HEK293 (cell line): ENCODE data around the gene ASIC4.

Experiments
- GLIS1 ChIP-seq: fragments of 450-650 bp; formaldehyde crosslinking; IDR thresholded peaks from 2 replicates; pipeline ENCODE4 v1.5.1; 2016; ENCODE audit warnings: missing biosample characterization, missing genetic modification characterization
- KLF1 ChIP-seq: fragments of 450-650 bp; formaldehyde crosslinking; IDR thresholded peaks from 2 replicates; pipeline ENCODE4 v1.5.1; 2016; ENCODE audit warnings: missing biosample characterization, missing genetic modification characterization
- KLF10 ChIP-seq: fragments of 450-650 bp; IDR thresholded peaks from 2 replicates; pipeline ENCODE4 v1.5.1; 2018; ENCODE audit warnings: missing biosample characterization, mild to moderate bottlenecking, missing genetic modification characterization
- KLF16 ChIP-seq: fragments of 450-650 bp; formaldehyde crosslinking; IDR thresholded peaks from 2 replicates; pipeline ENCODE4 v1.5.1; 2017; ENCODE audit warnings: missing biosample characterization, missing genetic modification characterization
- PATZ1 ChIP-seq: fragments of 450-650 bp; formaldehyde crosslinking; IDR thresholded peaks from 2 replicates; pipeline ENCODE4 v1.5.1; 2016; ENCODE audit warnings: missing biosample characterization, missing genetic modification characterization
- PRDM10 ChIP-seq: fragments of 450-650 bp; formaldehyde crosslinking; IDR thresholded peaks from 2 replicates; pipeline ENCODE4 v1.5.1; 2016; ENCODE audit warnings: missing biosample characterization, missing genetic modification characterization
- SCRT2 ChIP-seq: fragments of 450-650 bp; formaldehyde crosslinking; IDR thresholded peaks from 2 replicates; pipeline ENCODE4 v1.5.1; 2016; ENCODE audit warnings: missing biosample characterization, missing genetic modification characterization
- TRIM28 ChIP-seq: IDR thresholded peaks from 2 replicates; pipeline ENCODE4 v1.6.1; 2011; ENCODE audit warnings: low read length, control low read depth, borderline replicate concordance
- ZBTB10 ChIP-seq: fragments of 450-650 bp; formaldehyde crosslinking; IDR thresholded peaks from 2 replicates; pipeline ENCODE4 v1.5.1; 2016; ENCODE audit warnings: missing biosample characterization, missing genetic modification characterization
- ZBTB26 ChIP-seq: fragments of 450-650 bp; formaldehyde crosslinking; optimal IDR thresholded peaks from 2 replicates; pipeline ENCODE3; 2016; ENCODE audit warnings: missing biosample characterization, mild to moderate bottlenecking, missing genetic modification characterization
- ZEB2 ChIP-seq: fragments of 450-650 bp; formaldehyde crosslinking; IDR thresholded peaks from 2 replicates; pipeline ENCODE4 v1.5.1; 2016; ENCODE audit warnings: missing biosample characterization, missing genetic modification characterization
- ZFHX2 ChIP-seq: fragments of 450-650 bp; formaldehyde crosslinking; conservative IDR thresholded peaks from 2 replicates; pipeline ENCODE4 v1.5.1; 2016; ENCODE audit warnings: missing biosample characterization, missing genetic modification characterization
- ZFP41 ChIP-seq: fragments of 450-650 bp; formaldehyde crosslinking; IDR thresholded peaks from 2 replicates; pipeline ENCODE4 v1.5.1; 2016; ENCODE audit warnings: missing biosample characterization, missing genetic modification characterization, borderline replicate concordance
- ZNF10 ChIP-seq: fragments of 450-650 bp; formaldehyde crosslinking; IDR thresholded peaks from 2 replicates; pipeline ENCODE4 v1.5.1; 2017; ENCODE audit warnings: missing biosample characterization, missing genetic modification characterization
- ZNF202 ChIP-seq: fragments of 450-650 bp; formaldehyde crosslinking; IDR thresholded peaks from 2 replicates; pipeline ENCODE4 v1.5.1; 2016; ENCODE audit warnings: missing biosample characterization, missing genetic modification characterization, borderline replicate concordance
- ZNF292 ChIP-seq: fragments of 450-650 bp; formaldehyde crosslinking; IDR thresholded peaks from 2 replicates; pipeline ENCODE4 v1.5.1; 2016; ENCODE audit warnings: low read depth, missing biosample characterization, missing genetic modification characterization, borderline replicate concordance
- ZNF302 ChIP-seq: fragments of 450-650 bp; formaldehyde crosslinking; IDR thresholded peaks from 2 replicates; pipeline ENCODE4 v1.5.1; 2016; ENCODE audit warnings: missing biosample characterization, missing genetic modification characterization, low read depth
- ZNF311 ChIP-seq: fragments of 450-650 bp; formaldehyde crosslinking; IDR thresholded peaks from 2 replicates; pipeline ENCODE4 v1.5.1; 2017; ENCODE audit warnings: missing biosample characterization, missing genetic modification characterization, borderline replicate concordance
- ZNF37A ChIP-seq: fragments of 450-650 bp; IDR thresholded peaks from 2 replicates; pipeline ENCODE4 v1.5.1; 2018; ENCODE audit warnings: missing biosample characterization, missing genetic modification characterization
- ZNF404 ChIP-seq: fragments of 450-650 bp; formaldehyde crosslinking; IDR thresholded peaks from 2 replicates; pipeline ENCODE4 v1.5.1; 2017; ENCODE audit warnings: missing biosample characterization, missing genetic modification characterization
- ZNF48 ChIP-seq: fragments of 450-650 bp; formaldehyde crosslinking; IDR thresholded peaks from 2 replicates; pipeline ENCODE4 v1.5.1; 2016; ENCODE audit warnings: missing biosample characterization, missing genetic modification characterization
- ZNF670 ChIP-seq: fragments of 450-650 bp; formaldehyde crosslinking; IDR thresholded peaks from 2 replicates; pipeline ENCODE4 v1.5.1; 2016; ENCODE audit warnings: missing biosample characterization, missing genetic modification characterization, low read depth
- ZNF677 ChIP-seq: fragments of 450-650 bp; IDR thresholded peaks from 2 replicates; pipeline ENCODE4 v1.5.0; 2018; ENCODE audit warnings: missing biosample characterization, mild to moderate bottlenecking, missing genetic modification characterization, moderate library complexity
- ZNF777 ChIP-seq: fragments of 450-650 bp; formaldehyde crosslinking; IDR thresholded peaks from 2 replicates; pipeline ENCODE4 v1.5.1; 2017; ENCODE audit warnings: missing biosample characterization, missing genetic modification characterization, borderline replicate concordance
- ZSCAN23 ChIP-seq: fragments of 450-650 bp; formaldehyde crosslinking; IDR thresholded peaks from 2 replicates; pipeline ENCODE4 v1.5.1; 2016; ENCODE audit warnings: missing biosample characterization, missing genetic modification characterization

ASIC4 gene

GRCh38 chr2:219552382-219553167, 38.3 kb downstream of the ASIC4 start (continued):
- TF ChIP-seq ZSCAN23 (tag by site-specific recombination) = no peak
- TF ChIP-seq ZNF37A (tag by site-specific recombination) = no peak
- TF ChIP-seq PRDM10 (tag by site-specific recombination) = 0 out of 2 replicates have a peak, but pooled peaks have one; percentile 14
- no peak for TF ChIP-seq ZNF677
- peak; percentile 85 for TF ChIP-seq ZNF10 (tag by site-specific recombination)
- TF ChIP-seq ZNF302 (tag by site-specific recombination) = no peak
- no peak for TF ChIP-seq ZNF670 (tag by site-specific recombination)
- no peak for TF ChIP-seq ZNF777 (tag by site-specific recombination)
- TF ChIP-seq KLF10 = peak; percentile 99
- TF ChIP-seq GLIS1 = 0 out of 2 replicates have a peak, but pooled peaks have one; percentile 17
- peak; percentile 49; the same call in 1 of the 2 replicates for TF ChIP-seq PATZ1 (tag by site-specific recombination)
- no peak for TF ChIP-seq SCRT2
- TF ChIP-seq ZNF311 (tag by site-specific recombination) = no peak
- peak; percentile 90 for TF ChIP-seq KLF16
- TF ChIP-seq TRIM28 = no peak
- TF ChIP-seq ZFP41 (tag by site-specific recombination) = no peak
- TF ChIP-seq ZNF48 (tag by site-specific recombination) = no peak
- TF ChIP-seq ZNF292 (tag by site-specific recombination) = no peak
- TF ChIP-seq ZBTB26 (tag by site-specific recombination) = peak; percentile 78
- no peak for TF ChIP-seq ZNF202 (tag by site-specific recombination)
- no peak for TF ChIP-seq ZNF404 (tag by site-specific recombination)
- peak; percentile 97 for TF ChIP-seq KLF1 (tag by site-specific recombination)
- TF ChIP-seq ZEB2 (tag by site-specific recombination) = 0 out of 2 replicates have a peak, but pooled peaks have one; percentile 31
- 0 out of 2 replicates have a peak, but pooled peaks have one; percentile 5 for TF ChIP-seq ZFHX2
- no peak for TF ChIP-seq ZBTB10 (tag by site-specific recombination)
- TF ChIP-seq, all 188 proteins: peak for 21
